Keratinocyte (primary cell): ENCODE results near the gene CPAMD8. TPM values are rescaled to one million over a fixed set of nuclear protein-coding genes. Genes with fewer than 3 reads are reported as not detected.

Source experiments
- DNase-seq: peaks from one replicate; pipeline ENCODE4 v3.0.0-alpha.2; 2011; ENCODE audit warnings: low read depth, missing footprints, low spot score
- FAIRE-seq: peaks from 2 replicates; lab custom pipeline; 2011; peaks lifted over from hg19 to GRCh38; lab: Jason Lieb, UNC
- H2AFZ ChIP-seq: 2 replicates; pipeline ENCODE4 v1.6.0; 2012; ENCODE audit warnings: low read length, control low read depth, inconsistent platforms; ENCODE audit not compliant: control insufficient read depth
- H3K27ac ChIP-seq: 2 replicates; pipeline ENCODE4 v1.5.1; 2011; ENCODE audit warnings: low read length; ENCODE audit not compliant: control insufficient read depth, insufficient read depth
- H3K27me3 ChIP-seq: 3 replicates; pipeline ENCODE4 v1.6.0; 2011; ENCODE audit warnings: low read length; ENCODE audit not compliant: control insufficient read depth, insufficient read depth; ENCODE audit errors: extremely low read depth
- H3K36me3 ChIP-seq, 2 experiments: 2 replicates in 1 of 2; 3 replicates in 1 of 2; pipeline ENCODE4 v1.5.1; 2011; ENCODE audit warnings: low read length in 2 of 2, mild to moderate bottlenecking in 1 of 2; ENCODE audit not compliant: control insufficient read depth in 2 of 2, insufficient read depth in 2 of 2; ENCODE audit errors: extremely low read depth in 1 of 2
- H3K4me1 ChIP-seq: 3 replicates; pipeline ENCODE4 v1.5.1; 2011; ENCODE audit warnings: low read length; ENCODE audit not compliant: control insufficient read depth, insufficient read depth; ENCODE audit errors: extremely low read depth
- H3K4me2 ChIP-seq: 3 replicates; pipeline ENCODE4 v1.6.0; 2011; ENCODE audit warnings: low read depth, low read length; ENCODE audit not compliant: control insufficient read depth, insufficient read depth; ENCODE audit errors: extremely low read depth
- H3K4me3 ChIP-seq, 3 experiments: fragments of 200-600 bp in 1 of 3; sonication (generic) in 1 of 3; 2 replicates in 2 of 3; 3 replicates in 1 of 3; pipeline ENCODE4 v1.5.1; 2011 to 2016; ENCODE audit warnings: low read length in 3 of 3, mild to moderate bottlenecking in 3 of 3, control low read depth in 2 of 3, inconsistent platforms in 1 of 3, low read depth in 1 of 3, mixed read lengths in 1 of 3, mixed run types in 1 of 3, moderate library complexity in 1 of 3; ENCODE audit not compliant: control insufficient read depth in 2 of 3, insufficient read depth in 2 of 3; ENCODE audit errors: extremely low read depth in 1 of 3
- H3K79me2 ChIP-seq: 2 replicates; pipeline ENCODE4 v1.6.0; 2012; ENCODE audit warnings: low read length; ENCODE audit not compliant: control insufficient read depth, insufficient read depth
- H3K9ac ChIP-seq: 3 replicates; pipeline ENCODE4 v1.6.0; 2011; ENCODE audit warnings: low read length; ENCODE audit not compliant: control insufficient read depth, insufficient read depth; ENCODE audit errors: extremely low read depth
- H3K9me1 ChIP-seq: 3 replicates; pipeline ENCODE4 v1.6.0; 2011; ENCODE audit warnings: low read length; ENCODE audit not compliant: control insufficient read depth, insufficient read depth; ENCODE audit errors: extremely low read depth
- H3K9me3 ChIP-seq: 2 replicates; pipeline ENCODE4 v1.5.1; 2012; ENCODE audit warnings: low read depth, low read length; ENCODE audit not compliant: control insufficient read depth
- H4K20me1 ChIP-seq: 3 replicates; pipeline ENCODE4 v1.6.0; 2011; ENCODE audit warnings: low read length; ENCODE audit not compliant: control insufficient read depth, insufficient read depth; ENCODE audit errors: extremely low read depth
- EZH2 ChIP-seq: IDR thresholded peaks from one replicate; pipeline ENCODE4 v1.6.1; 2012; ENCODE audit warnings: inconsistent platforms, mild to moderate bottlenecking, low read length, moderate library complexity
- dilution Hi-C: fragments of 300-500 bp; cut with MboI; formaldehyde crosslinking; loops from one replicate; pipeline ENCODE4 v1.7.0; 2020; ENCODE audit warnings: low sequenced_read_pairs; ENCODE audit not compliant: extremely low pct_ligation_motif_present
- polyA plus RNA-seq, 5 experiments: library from polyadenylated mRNA; depleted of rRNA in 3 of 5; stranded (reverse) in 3 of 5; stranded (forward) in 1 of 5; unstranded in 1 of 5; fragments of >200 nt; gene quantifications; 1 replicate in 1 of 5; 2 replicates in 3 of 5; 3 replicates in 1 of 5; pipeline versions ENCODE4 v1.2.1 to v1.2.3, GENCODE V29; 2011 to 2012; ENCODE audit warnings: missing spikeins in 2 of 5, low read depth in 1 of 5, low replicate concordance in 1 of 5
- TF ChIP-seq, protein P1 (sequence below), 3 experiments: IDR thresholded peaks in 1 of 3; conservative IDR thresholded peaks in 1 of 3; optimal IDR thresholded peaks in 1 of 3; 2 replicates in 2 of 3; 3 replicates in 1 of 3; pipeline versions ENCODE3 to v1.5.1; 2011; ENCODE audit warnings: low read length in 3 of 3, mild to moderate bottlenecking in 3 of 3, moderate library complexity in 2 of 3, control low read depth in 1 of 3, inconsistent platforms in 1 of 3; ENCODE audit not compliant: insufficient read depth in 2 of 3; ENCODE audit errors: extremely low read depth in 1 of 3

Gene CPAMD8
- polyA plus RNA-seq, 1 donor (not counting 4 experiments of a cell fraction or from before 2014, with no cell fraction given): 0.38 TPM

DNA sequence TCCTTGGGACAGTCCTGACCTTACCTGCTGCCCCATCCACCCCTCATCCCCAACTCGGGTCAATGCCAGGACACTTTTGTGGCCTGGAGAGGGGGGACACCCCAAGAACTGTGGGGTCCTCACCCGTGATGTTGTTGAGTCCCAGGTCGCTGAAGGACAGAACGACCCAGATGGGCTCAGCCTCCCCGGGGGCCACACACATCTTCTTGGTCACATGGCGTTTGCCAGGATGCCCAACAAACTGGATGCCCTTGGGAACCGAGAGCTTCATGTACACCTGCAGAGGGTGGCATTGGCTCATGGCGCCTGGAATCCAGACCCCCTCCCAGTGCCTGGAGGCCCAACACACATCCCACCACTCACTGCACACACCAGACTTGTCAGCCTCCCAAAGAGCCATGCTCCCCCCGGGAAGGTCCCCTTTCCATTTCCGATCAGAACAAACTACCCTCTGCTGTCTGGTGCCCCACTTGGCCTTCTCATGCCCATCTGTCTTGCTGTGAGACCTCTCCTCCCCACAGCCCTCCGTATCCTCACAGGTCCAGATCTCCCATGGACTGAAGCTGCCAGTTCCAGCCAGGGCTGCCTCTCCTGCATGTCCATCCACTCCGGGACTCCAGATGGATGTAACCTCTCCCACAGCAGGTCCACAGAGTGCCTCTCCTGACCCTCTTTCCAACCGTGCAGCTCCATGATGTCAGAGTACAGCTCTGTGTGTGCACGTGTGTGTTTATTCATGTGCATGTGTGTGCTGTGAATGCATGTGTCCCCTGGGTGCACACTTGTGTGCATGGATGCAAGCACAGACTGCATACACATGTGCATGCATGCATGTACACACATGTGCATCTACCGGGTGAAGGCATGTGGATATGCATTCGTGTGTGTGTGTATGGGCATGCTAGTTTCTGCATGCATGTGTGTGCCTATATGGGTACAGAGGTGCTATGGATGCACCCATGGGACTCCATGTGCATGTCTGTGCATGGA, 79.4 kb downstream of the CPAMD8 start:
- Histone ChIP-seq H4K20me1 (no peaks in the 10 kb centered on the region), H2AFZ (no peak overlapping the region), H3K79me2 (no peaks in the 10 kb centered on the region), H3K36me3 (no peaks in the 10 kb centered on the region), H3K4me2 (no peak overlapping the region), H3K27ac (no peak overlapping the region), H3K9me3 (peaks cover 10% of the 10 kb centered on the region), H3K27me3 (no peaks in the 10 kb centered on the region), H3K4me3 (no peak overlapping the region), H3K4me1 (peaks cover 7% of the 10 kb centered on the region), H3K9ac (no peak overlapping the region), H3K9me1 (no peaks in the 10 kb centered on the region)
- dilution Hi-C loops: no loop called here
- no peak for FAIRE-seq
- no peak for DNase-seq
- TF ChIP-seq, protein P1, sequence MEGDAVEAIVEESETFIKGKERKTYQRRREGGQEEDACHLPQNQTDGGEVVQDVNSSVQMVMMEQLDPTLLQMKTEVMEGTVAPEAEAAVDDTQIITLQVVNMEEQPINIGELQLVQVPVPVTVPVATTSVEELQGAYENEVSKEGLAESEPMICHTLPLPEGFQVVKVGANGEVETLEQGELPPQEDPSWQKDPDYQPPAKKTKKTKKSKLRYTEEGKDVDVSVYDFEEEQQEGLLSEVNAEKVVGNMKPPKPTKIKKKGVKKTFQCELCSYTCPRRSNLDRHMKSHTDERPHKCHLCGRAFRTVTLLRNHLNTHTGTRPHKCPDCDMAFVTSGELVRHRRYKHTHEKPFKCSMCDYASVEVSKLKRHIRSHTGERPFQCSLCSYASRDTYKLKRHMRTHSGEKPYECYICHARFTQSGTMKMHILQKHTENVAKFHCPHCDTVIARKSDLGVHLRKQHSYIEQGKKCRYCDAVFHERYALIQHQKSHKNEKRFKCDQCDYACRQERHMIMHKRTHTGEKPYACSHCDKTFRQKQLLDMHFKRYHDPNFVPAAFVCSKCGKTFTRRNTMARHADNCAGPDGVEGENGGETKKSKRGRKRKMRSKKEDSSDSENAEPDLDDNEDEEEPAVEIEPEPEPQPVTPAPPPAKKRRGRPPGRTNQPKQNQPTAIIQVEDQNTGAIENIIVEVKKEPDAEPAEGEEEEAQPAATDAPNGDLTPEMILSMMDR (optimal IDR thresholded peaks at IDR 0.05 in 1 of 3, IDR thresholded peaks at IDR 0.05 in 1 of 3, conservative IDR thresholded peaks at IDR 0.05 in 1 of 3; ENCODE audit: extremely low read depth in 1 of 3, insufficient read depth in 2 of 3, low read length in 3 of 3): no peak
- TF ChIP-seq EZH2: no peak

DNA sequence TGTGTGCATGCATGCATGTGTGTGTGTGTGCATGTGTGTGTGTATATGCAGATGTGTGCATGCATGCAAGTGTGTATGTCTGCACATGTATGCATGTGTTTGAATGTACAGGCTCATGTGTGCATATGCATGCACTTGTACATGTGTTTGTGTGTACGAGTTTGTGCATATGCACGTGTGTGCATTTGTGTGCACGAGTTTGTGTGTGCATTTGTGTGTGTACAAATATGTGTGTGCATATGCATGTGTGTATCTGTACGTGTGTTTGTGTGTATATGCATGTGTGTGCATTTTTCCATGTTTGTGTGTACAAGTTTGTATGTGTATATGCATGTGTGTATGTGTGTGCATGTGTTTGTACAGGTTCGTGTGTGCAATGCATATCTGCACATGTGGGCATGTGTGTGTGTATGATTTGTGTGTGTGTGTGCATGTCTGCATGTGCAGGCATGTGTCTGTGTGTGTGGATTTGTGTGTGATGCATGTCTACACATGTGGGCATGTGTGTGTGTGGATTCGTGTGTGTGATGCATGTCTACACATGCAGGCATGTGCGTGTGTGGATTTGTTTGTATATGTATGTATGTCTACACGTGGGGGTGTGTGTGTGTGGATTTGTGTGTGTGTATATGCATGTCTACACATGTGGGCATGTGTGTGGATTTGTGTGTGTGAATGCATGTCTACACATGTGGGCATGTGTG, 80.7 kb downstream of the CPAMD8 start:
- no peak overlapping the region for H3K9ac ChIP-seq
- FAIRE-seq (no peak), DNase-seq (no peak)
- no peak overlapping the region for H2AFZ ChIP-seq
- no peaks in the 10 kb centered on the region for H3K79me2 ChIP-seq
- H3K4me1 ChIP-seq: peaks cover under 1% of the 10 kb centered on the region
- H3K36me3 ChIP-seq: no peaks in the 10 kb centered on the region
- no peaks in the 10 kb centered on the region for H3K27me3 ChIP-seq
- no peaks in the 10 kb centered on the region for H4K20me1 ChIP-seq
- dilution Hi-C loops: no loop called here
- TF ChIP-seq EZH2: no peak
- TF ChIP-seq, protein P1 (optimal IDR thresholded peaks at IDR 0.05 in 1 of 3, IDR thresholded peaks at IDR 0.05 in 1 of 3, conservative IDR thresholded peaks at IDR 0.05 in 1 of 3; ENCODE audit: extremely low read depth in 1 of 3, insufficient read depth in 2 of 3, low read length in 3 of 3): no peak
- H3K4me2 ChIP-seq: no peak overlapping the region
- no peak overlapping the region for H3K27ac ChIP-seq
- H3K9me1 ChIP-seq: no peaks in the 10 kb centered on the region
- peaks cover 10% of the 10 kb centered on the region for H3K9me3 ChIP-seq
- no peak overlapping the region for H3K4me3 ChIP-seq
